WTC11 (cell line): ENCODE measurements around the gene SPHK1. TPM values are rescaled to one million over a fixed set of nuclear protein-coding genes. Genes with fewer than 3 reads are reported as not detected.

Experiments used
- ATAC-seq: fragments of 200-7000 bp; cut with Tn5 transposase; 2 replicates; pipeline ENCODE4 v1.10.0; 2021; ENCODE audit warnings: mild to moderate bottlenecking, moderate library complexity
- CTCF ChIA-PET: fragments of 300-600 bp; sonication (Branson Sonifier 250); formaldehyde crosslinking; loops from one replicate; lab custom pipeline; 2021; ENCODE audit warnings: antibody characterized with exemption; lab: Charles Lee
- POLR2A ChIA-PET: fragments of 350-600 bp; sonication (Branson Sonifier 250); formaldehyde crosslinking; loops from one replicate; lab custom pipeline; 2021; ENCODE audit warnings: antibody characterized with exemption; lab: Charles Lee
- DNase-seq: peaks from one replicate; pipeline ENCODE4 v3.0.0; 2021; ENCODE audit warnings: low spot score
- H3K27ac Mint-ChIP-seq: 2 replicates; pipeline ENCODE4 v1.8.0; 2021; ENCODE audit warnings: mixed read lengths
- H3K27me3 Mint-ChIP-seq: 2 replicates; pipeline ENCODE4 v1.8.0; 2021; ENCODE audit warnings: low read depth, mild to moderate bottlenecking, moderate library complexity, mixed read lengths
- H3K36me3 Mint-ChIP-seq: 2 replicates; pipeline ENCODE4 v1.8.0; 2021; ENCODE audit warnings: mixed read lengths
- H3K4me1 Mint-ChIP-seq: 2 replicates; pipeline ENCODE4 v1.8.0; 2022; ENCODE audit warnings: mixed read lengths
- H3K4me3 Mint-ChIP-seq: 2 replicates; pipeline ENCODE4 v1.8.0; 2021; ENCODE audit warnings: mild to moderate bottlenecking, moderate library complexity, mixed read lengths
- H3K9me3 Mint-ChIP-seq: 2 replicates; pipeline ENCODE4 v1.8.0; 2021; ENCODE audit warnings: mixed read lengths
- CBFB ChIP-seq: sonication (generic); formaldehyde crosslinking; IDR thresholded peaks from 2 replicates; pipeline ENCODE4 v1.8.1; 2022; ENCODE audit warnings: mild to moderate bottlenecking, low read depth, missing genetic modification reagents
- EMX1 ChIP-seq: fragments of 250-450 bp; sonication (Bioruptor Pico); IDR thresholded peaks from 2 replicates; pipeline ENCODE4 v1.8.0; 2021; ENCODE audit warnings: mild to moderate bottlenecking
- FOXK1 ChIP-seq: sonication (generic); formaldehyde crosslinking; IDR thresholded peaks from 2 replicates; pipeline ENCODE4 v1.8.0; 2022; ENCODE audit warnings: mild to moderate bottlenecking, moderate library complexity, missing genetic modification reagents
- IRF2 ChIP-seq: sonication (generic); formaldehyde crosslinking; IDR thresholded peaks from 2 replicates; pipeline ENCODE4 v1.8.0; 2022; ENCODE audit warnings: low read depth, missing genetic modification reagents, borderline replicate concordance
- MXD4 ChIP-seq: fragments of 250-450 bp; sonication (Bioruptor Pico); IDR thresholded peaks from 2 replicates; pipeline ENCODE4 v1.8.0; 2021; ENCODE audit warnings: mild to moderate bottlenecking, moderate library complexity, borderline replicate concordance
- NR2C2 ChIP-seq: sonication (generic); formaldehyde crosslinking; IDR thresholded peaks from 2 replicates; pipeline ENCODE4 v1.8.0; 2022; ENCODE audit warnings: mild to moderate bottlenecking, missing genetic modification reagents
- PREB ChIP-seq: sonication (generic); formaldehyde crosslinking; IDR thresholded peaks from 2 replicates; pipeline ENCODE4 v1.8.1; 2022; ENCODE audit warnings: mild to moderate bottlenecking, missing genetic modification reagents, moderate library complexity, borderline replicate concordance
- RELA ChIP-seq: sonication (generic); formaldehyde crosslinking; IDR thresholded peaks from 2 replicates; pipeline ENCODE4 v1.8.1; 2022; ENCODE audit warnings: missing genetic modification reagents, mild to moderate bottlenecking, borderline replicate concordance
- ZNF317 ChIP-seq: sonication (generic); formaldehyde crosslinking; IDR thresholded peaks from 2 replicates; pipeline ENCODE4 v1.8.1; 2023; ENCODE audit warnings: low read depth, mild to moderate bottlenecking, moderate library complexity, missing genetic modification reagents, borderline replicate concordance
- ZNF423 ChIP-seq: fragments of 250-450 bp; sonication (Bioruptor Pico); IDR thresholded peaks from 2 replicates; pipeline ENCODE4 v2.1.2; 2022; ENCODE audit warnings: mild to moderate bottlenecking, moderate library complexity
- total RNA-seq: library from RNA; stranded (reverse); gene quantifications from 3 replicates; pipeline ENCODE4 v1.2.3, GENCODE V29; 2021
- TF ChIP-seq, protein P1 (sequence below): sonication (generic); formaldehyde crosslinking; IDR thresholded peaks from 2 replicates; pipeline ENCODE4 v1.8.0; 2022; ENCODE audit warnings: mild to moderate bottlenecking, missing genetic modification reagents
- TF ChIP-seq, protein P2 (sequence below): fragments of 250-450 bp; sonication (Bioruptor Pico); IDR thresholded peaks from 2 replicates; pipeline ENCODE4 v1.9.0; 2021; ENCODE audit warnings: mild to moderate bottlenecking, borderline replicate concordance

The SPHK1 gene
- total RNA-seq, 1 experiment from 2014 or later, result 2.5 TPM

GRCh38 chr17:76435751-76436150 lies 51.3 kb downstream of the SPHK1 start:
- Mint-ChIP-seq H3K4me3 (no peak overlapping the region), H3K4me1 (peaks cover 70% of the 10 kb centered on the region), H3K36me3 (no peaks in the 10 kb centered on the region), H3K9me3 (no peaks in the 10 kb centered on the region), H3K27me3 (no peaks in the 10 kb centered on the region), H3K27ac (peak overlapping the region; percentile 54; the same call in 1 of the 2 replicates)
- ChIA-PET POLR2A (interaction anchor here (0.5 kb wide), 1 partner anchor 16 kb away, joined by 3 read pairs; no protein-coding TSS in a partner anchor), CTCF (interaction anchor here (0.8 to 2.0 kb wide), 7 partner anchors 8 to 51 kb away, joined by 3 to 12 read pairs (median 6); partner anchors contain the start of gene AANAT)
- DNase-seq, result no peak
- ATAC-seq, result no peak
- TF ChIP-seq, protein P1, sequence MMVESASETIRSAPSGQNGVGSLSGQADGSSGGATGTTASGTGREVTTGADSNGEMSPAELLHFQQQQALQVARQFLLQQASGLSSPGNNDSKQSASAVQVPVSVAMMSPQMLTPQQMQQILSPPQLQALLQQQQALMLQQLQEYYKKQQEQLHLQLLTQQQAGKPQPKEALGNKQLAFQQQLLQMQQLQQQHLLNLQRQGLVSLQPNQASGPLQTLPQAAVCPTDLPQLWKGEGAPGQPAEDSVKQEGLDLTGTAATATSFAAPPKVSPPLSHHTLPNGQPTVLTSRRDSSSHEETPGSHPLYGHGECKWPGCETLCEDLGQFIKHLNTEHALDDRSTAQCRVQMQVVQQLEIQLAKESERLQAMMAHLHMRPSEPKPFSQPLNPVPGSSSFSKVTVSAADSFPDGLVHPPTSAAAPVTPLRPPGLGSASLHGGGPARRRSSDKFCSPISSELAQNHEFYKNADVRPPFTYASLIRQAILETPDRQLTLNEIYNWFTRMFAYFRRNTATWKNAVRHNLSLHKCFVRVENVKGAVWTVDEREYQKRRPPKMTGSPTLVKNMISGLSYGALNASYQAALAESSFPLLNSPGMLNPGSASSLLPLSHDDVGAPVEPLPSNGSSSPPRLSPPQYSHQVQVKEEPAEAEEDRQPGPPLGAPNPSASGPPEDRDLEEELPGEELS, result no peak
- no peak for TF ChIP-seq CBFB
- TF ChIP-seq ZNF317, result no peak
- TF ChIP-seq, protein P2, sequence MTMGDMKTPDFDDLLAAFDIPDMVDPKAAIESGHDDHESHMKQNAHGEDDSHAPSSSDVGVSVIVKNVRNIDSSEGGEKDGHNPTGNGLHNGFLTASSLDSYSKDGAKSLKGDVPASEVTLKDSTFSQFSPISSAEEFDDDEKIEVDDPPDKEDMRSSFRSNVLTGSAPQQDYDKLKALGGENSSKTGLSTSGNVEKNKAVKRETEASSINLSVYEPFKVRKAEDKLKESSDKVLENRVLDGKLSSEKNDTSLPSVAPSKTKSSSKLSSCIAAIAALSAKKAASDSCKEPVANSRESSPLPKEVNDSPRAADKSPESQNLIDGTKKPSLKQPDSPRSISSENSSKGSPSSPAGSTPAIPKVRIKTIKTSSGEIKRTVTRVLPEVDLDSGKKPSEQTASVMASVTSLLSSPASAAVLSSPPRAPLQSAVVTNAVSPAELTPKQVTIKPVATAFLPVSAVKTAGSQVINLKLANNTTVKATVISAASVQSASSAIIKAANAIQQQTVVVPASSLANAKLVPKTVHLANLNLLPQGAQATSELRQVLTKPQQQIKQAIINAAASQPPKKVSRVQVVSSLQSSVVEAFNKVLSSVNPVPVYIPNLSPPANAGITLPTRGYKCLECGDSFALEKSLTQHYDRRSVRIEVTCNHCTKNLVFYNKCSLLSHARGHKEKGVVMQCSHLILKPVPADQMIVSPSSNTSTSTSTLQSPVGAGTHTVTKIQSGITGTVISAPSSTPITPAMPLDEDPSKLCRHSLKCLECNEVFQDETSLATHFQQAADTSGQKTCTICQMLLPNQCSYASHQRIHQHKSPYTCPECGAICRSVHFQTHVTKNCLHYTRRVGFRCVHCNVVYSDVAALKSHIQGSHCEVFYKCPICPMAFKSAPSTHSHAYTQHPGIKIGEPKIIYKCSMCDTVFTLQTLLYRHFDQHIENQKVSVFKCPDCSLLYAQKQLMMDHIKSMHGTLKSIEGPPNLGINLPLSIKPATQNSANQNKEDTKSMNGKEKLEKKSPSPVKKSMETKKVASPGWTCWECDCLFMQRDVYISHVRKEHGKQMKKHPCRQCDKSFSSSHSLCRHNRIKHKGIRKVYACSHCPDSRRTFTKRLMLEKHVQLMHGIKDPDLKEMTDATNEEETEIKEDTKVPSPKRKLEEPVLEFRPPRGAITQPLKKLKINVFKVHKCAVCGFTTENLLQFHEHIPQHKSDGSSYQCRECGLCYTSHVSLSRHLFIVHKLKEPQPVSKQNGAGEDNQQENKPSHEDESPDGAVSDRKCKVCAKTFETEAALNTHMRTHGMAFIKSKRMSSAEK (CRISPR knock-in tag), result no peak
- TF ChIP-seq FOXK1 (CRISPR knock-in tag), result no peak
- TF ChIP-seq MXD4, result no peak
- no peak for TF ChIP-seq IRF2
- TF ChIP-seq ZNF423 (CRISPR knock-in tag), result no peak
- TF ChIP-seq PREB, result no peak
- no peak for TF ChIP-seq NR2C2 (CRISPR knock-in tag)
- no peak for TF ChIP-seq RELA (CRISPR knock-in tag)
- no peak for TF ChIP-seq EMX1

Other genes with a start within 250 kb of the SPHK1 start
- 6.2 to 11.8 TPM (median 6.8 TPM) in 3 replicates for gene FOXJ1, start 243.4 kb upstream of the SPHK1 start, total RNA-seq
- gene RNF157, start 144.1 kb upstream of the SPHK1 start, total RNA-seq, result 11.2 to 15.1 TPM (median 13.7 TPM) in 3 replicates
- gene UBALD2, start 119.3 kb upstream of the SPHK1 start, total RNA-seq, result 24.4 to 30.3 TPM (median 28.2 TPM) in 3 replicates
- 1.5 to 3.2 TPM (median 2.7 TPM) in 3 replicates for gene QRICH2, start 76.3 kb upstream of the SPHK1 start, total RNA-seq
- gene PRPSAP1, start 30.7 kb upstream of the SPHK1 start, total RNA-seq, result 50.0 to 56.5 TPM (median 52.3 TPM) in 3 replicates
- gene UBE2O, start 68.5 kb downstream of the SPHK1 start, total RNA-seq, result 57.1 to 68.9 TPM (median 59.6 TPM) in 3 replicates
- 0.17 to 0.57 TPM in 2 of 3 replicates, not detected in the other for gene AANAT, start 83.0 kb downstream of the SPHK1 start, total RNA-seq
- gene RHBDF2, start 116.8 kb downstream of the SPHK1 start, total RNA-seq, result 28.6 to 33.0 TPM (median 31.5 TPM) in 3 replicates
- gene CYGB, start 153.1 kb downstream of the SPHK1 start, total RNA-seq, result 3.6 to 5.3 TPM (median 5.1 TPM) in 3 replicates
- gene PRCD, start 155.4 kb downstream of the SPHK1 start, total RNA-seq, result 2.7 to 4.5 TPM (median 4.0 TPM) in 3 replicates
- 0.30 TPM in 1 of 3 replicates, not detected in the others for gene ST6GALNAC2, start 201.3 kb downstream of the SPHK1 start, total RNA-seq